A673 (cell line): ENCODE measurements around the gene IVNS1ABP. TPM values are rescaled to one million over a fixed set of nuclear protein-coding genes. Genes with fewer than 3 reads are reported as not detected.
"Not testable (repeated sequence)": the region's sequence is repeated elsewhere in the genome, so short reads cannot be mapped to it uniquely, and the experiment has no call there.

Experiments used
- BruUV-seq: library from RNA; stranded (reverse); fragments of 400-500 nt; replicated peaks from 2 replicates; lab custom pipeline; 2021; lab: Mats Ljungman, UMichigan
- CTCF ChIA-PET: fragments of 300-600 bp; sonication (Branson Sonifier 250); formaldehyde crosslinking; loops from one replicate; lab custom pipeline; 2022; ENCODE audit warnings: antibody characterized with exemption; lab: Charles Lee
- POLR2A ChIA-PET: fragments of 300-600 bp; sonication (Branson Sonifier 250); formaldehyde crosslinking; loops from one replicate; lab custom pipeline; 2022; ENCODE audit warnings: antibody characterized with exemption; ENCODE audit not compliant: low non-redundant PET; lab: Charles Lee
- DNase-seq: peaks from one replicate; pipeline ENCODE4 v3.0.0-alpha.2; 2015; ENCODE audit warnings: low spot score
- H3K27ac ChIP-seq: fragments of 200-600 bp; sonication (generic); 2 replicates; pipeline ENCODE4 v1.5.1; 2016; ENCODE audit warnings: mixed run types, low read depth, mild to moderate bottlenecking, mixed read lengths, antibody characterized with exemption, low read length; ENCODE audit not compliant: poor library complexity, severe bottlenecking
- H3K27me3 ChIP-seq: fragments of 200-600 bp; sonication (generic); replicated peaks from 2 replicates; pipeline ENCODE4 v1.6.1; 2017; ENCODE audit warnings: mixed run types, low read depth, mild to moderate bottlenecking, mixed read lengths, antibody characterized with exemption, low read length; ENCODE audit not compliant: insufficient read depth, poor library complexity
- H3K36me3 ChIP-seq: fragments of 200-600 bp; sonication (generic); 2 replicates; pipeline ENCODE4 v1.6.1; 2016; ENCODE audit warnings: mixed run types, mild to moderate bottlenecking, mixed read lengths, antibody characterized with exemption, low read length; ENCODE audit not compliant: insufficient read depth, poor library complexity, severe bottlenecking
- H3K4me1 ChIP-seq: fragments of 200-600 bp; sonication (generic); 2 replicates; pipeline ENCODE4 v1.6.1; 2017; ENCODE audit warnings: mixed run types, mild to moderate bottlenecking, mixed read lengths, antibody characterized with exemption, low read length; ENCODE audit not compliant: insufficient read depth, poor library complexity, severe bottlenecking
- H3K4me3 ChIP-seq: fragments of 200-600 bp; sonication (generic); 2 replicates; pipeline ENCODE4 v1.5.1; 2016; ENCODE audit warnings: low read depth, mixed run types, mild to moderate bottlenecking, mixed read lengths, low read length; ENCODE audit not compliant: poor library complexity, severe bottlenecking
- H3K9me3 ChIP-seq: fragments of 200-600 bp; sonication (generic); 2 replicates; pipeline ENCODE4 v1.6.1; 2016; ENCODE audit warnings: mixed run types, low read depth, mild to moderate bottlenecking, mixed read lengths, antibody characterized with exemption, low read length; ENCODE audit not compliant: poor library complexity, severe bottlenecking
- CTCF ChIP-seq: fragments of 300-800, 200-600 bp; sonication (generic); conservative IDR thresholded peaks from 2 replicates; pipeline ENCODE4 v1.5.1; 2017; ENCODE audit warnings: low read depth, mild to moderate bottlenecking, antibody characterized with exemption, low read length, moderate library complexity, mixed read lengths
- EZH2 ChIP-seq: fragments of 200-600 bp; sonication (generic); IDR thresholded peaks from 2 replicates; pipeline ENCODE4 v1.6.1; 2017; ENCODE audit warnings: borderline replicate concordance, low read depth, mild to moderate bottlenecking, mixed read lengths, antibody characterized with exemption, low read length; ENCODE audit not compliant: poor library complexity, severe bottlenecking
- intact Hi-C: fragments of 100-400 bp; cut with micrococcal nuclease; formaldehyde crosslinking; loops from one replicate; pipeline ENCODE4 v1.10.0; 2022; ENCODE audit not compliant: unreplicated experiment
- total RNA-seq: library from RNA; stranded (reverse); gene quantifications from 2 replicates; pipeline ENCODE4 v1.2.3, GENCODE V29; 2021

Gene IVNS1ABP
- total RNA-seq, 1 experiment from 2014 or later = 221 TPM

- Histone ChIP-seq H3K27me3 (no peaks in the 10 kb centered on the region), H3K4me1 (no peaks in the 10 kb centered on the region), H3K4me3 (no peak overlapping the region), H3K36me3 (no peaks in the 10 kb centered on the region), H3K27ac (no peak overlapping the region), H3K9me3 (no peaks in the 10 kb centered on the region)
- TF ChIP-seq EZH2 (no peak), CTCF (no peak)
- no peak for DNase-seq
- ChIA-PET CTCF (no interaction called here), POLR2A (no interaction called here)
- intact Hi-C loops = no loop called here
- no TSS peak for BruUV-seq
These were observed 56.4 kb downstream of the IVNS1ABP start for GRCh38 chr1:185260611-185261010.

- Histone ChIP-seq H3K27ac (no peak overlapping the region), H3K9me3 (no peaks in the 10 kb centered on the region), H3K27me3 (no peaks in the 10 kb centered on the region), H3K4me3 (no peak overlapping the region), H3K4me1 (no peaks in the 10 kb centered on the region), H3K36me3 (no peaks in the 10 kb centered on the region)
- TF ChIP-seq EZH2 (no peak), CTCF (no peak)
- ChIA-PET POLR2A (no interaction called here), CTCF (no interaction called here)
- intact Hi-C loops = no loop called here
- no TSS peak for BruUV-seq
- DNase-seq = no peak
These were observed 58.4 kb downstream of the IVNS1ABP start for GRCh38 chr1:185258676-185259075.

DNA sequence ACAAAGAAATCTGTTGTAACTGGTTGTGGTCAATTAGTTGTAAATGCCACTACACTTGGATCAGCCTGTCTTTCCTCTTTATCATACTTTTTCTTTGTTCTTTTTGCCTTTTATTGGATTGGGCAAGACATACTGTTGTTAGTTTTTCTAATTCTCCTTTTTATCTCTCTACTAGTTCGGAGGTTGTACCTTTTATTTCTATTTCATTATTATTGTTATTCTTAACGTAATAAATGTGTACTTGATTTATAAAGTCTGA is 59.2 kb downstream of the IVNS1ABP start:
- Histone ChIP-seq H3K4me3 (no peak overlapping the region), H3K36me3 (no peaks in the 10 kb centered on the region), H3K9me3 (no peaks in the 10 kb centered on the region), H3K27me3 (no peaks in the 10 kb centered on the region), H3K27ac (no peak overlapping the region), H3K4me1 (no peaks in the 10 kb centered on the region)
- TF ChIP-seq CTCF (no peak), EZH2 (no peak)
- intact Hi-C loops = no loop called here
- CTCF ChIA-PET = no interaction called here
- DNase-seq = no peak
- no TSS peak for BruUV-seq
- POLR2A ChIA-PET = no interaction called here

- H3K27me3 ChIP-seq, DNase-seq, CTCF ChIA-PET, POLR2A ChIA-PET, H3K9me3 ChIP-seq, H3K4me1 ChIP-seq, BruUV-seq, H3K27ac ChIP-seq, H3K4me3 ChIP-seq, H3K36me3 ChIP-seq, intact Hi-C loops: not testable (repeated sequence)
These were observed 59.7 kb downstream of the IVNS1ABP start for GRCh38 chr1:185257116-185257949.

- H3K36me3 ChIP-seq, DNase-seq, H3K9me3 ChIP-seq, BruUV-seq, H3K27me3 ChIP-seq, CTCF ChIA-PET, H3K4me1 ChIP-seq, intact Hi-C loops, H3K27ac ChIP-seq, H3K4me3 ChIP-seq, POLR2A ChIA-PET: not testable (repeated sequence)
These were observed 61.4 kb downstream of the IVNS1ABP start for GRCh38 chr1:185255595-185255994.
